GM12873 (cell line): ENCODE data around the gene ARRDC1.

Experiments used
- CTCF ChIP-seq: IDR thresholded peaks from 2 replicates; pipeline ENCODE4 v1.5.1; 2012; ENCODE audit warnings: low read depth, mild to moderate bottlenecking, moderate library complexity, low read length, control low read depth; ENCODE audit not compliant: insufficient read depth; ENCODE audit errors: missing control alignments

The ARRDC1 gene

GRCh38 chr9:137603879-137604278 is 1.6 kb upstream of the ARRDC1 start:
- no peak for TF ChIP-seq CTCF

GRCh38 chr9:137604345-137605086 is 970 bp upstream of the ARRDC1 start:
- TF ChIP-seq CTCF = no peak

GRCh38 chr9:137606005-137606621 is 627 bp downstream of the ARRDC1 start:
- no peak for TF ChIP-seq CTCF

DNA sequence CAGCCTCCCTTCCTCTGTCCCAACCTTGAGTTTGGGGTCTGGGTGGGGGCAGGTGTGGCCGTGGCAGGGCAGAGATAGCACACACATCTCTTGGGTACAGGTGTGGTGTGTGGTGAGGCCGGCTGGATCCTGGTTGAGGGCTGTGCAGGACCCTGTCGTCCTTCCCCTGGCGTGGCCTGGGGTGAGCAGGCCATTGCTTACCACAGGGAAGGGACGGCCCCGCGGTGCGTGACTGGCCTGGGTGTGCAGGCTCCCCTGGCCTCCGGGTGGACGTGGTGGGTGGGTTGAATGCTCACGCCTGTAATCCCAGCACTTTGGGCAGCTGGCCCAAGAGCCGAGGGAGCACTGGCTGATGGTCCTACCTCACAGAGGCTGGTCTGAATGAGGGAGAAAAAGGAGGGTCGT is 1.2 kb downstream of the ARRDC1 start:
- no peak for TF ChIP-seq CTCF

- TF ChIP-seq CTCF = no peak
Measured at GRCh38 chr9:137607141-137607857, 1.8 kb downstream of the ARRDC1 start.

DNA sequence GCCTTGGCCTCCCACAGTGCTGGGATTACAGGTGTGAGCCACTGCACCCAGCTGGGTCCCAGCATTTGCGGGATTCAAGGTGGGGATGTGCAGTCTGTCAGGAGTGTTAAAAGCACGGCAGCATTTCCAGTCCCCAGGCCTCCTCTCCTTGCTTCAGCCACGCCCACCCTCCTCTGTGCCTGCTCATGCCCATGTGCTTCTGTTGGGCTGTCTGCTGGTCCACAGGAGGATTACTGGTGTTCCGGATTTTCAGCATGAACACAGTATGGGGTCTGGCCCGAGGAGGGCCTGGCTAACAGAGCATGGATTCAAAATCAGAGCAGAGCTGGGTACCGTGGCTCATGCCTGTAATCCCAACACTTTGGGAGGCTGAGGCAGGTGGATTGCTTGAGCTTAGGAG is 5.5 kb downstream of the ARRDC1 start:
- TF ChIP-seq CTCF = no peak
